Activated T-helper 1 cell treated with anti-CD3 and anti-CD28 coated beads, Interleukin-2, amount 50 U/mL, for 16 hours (primary cell): Measurements from ENCODE around the gene FLYWCH1.

Experiments
- DNase-seq, 2 donors: peaks; one replicate each; pipeline ENCODE4 v3.0.0-alpha.2; 2020; ENCODE audit warnings: low read depth in 1 of 2, low spot score in 1 of 2

FLYWCH1 gene

DNA sequence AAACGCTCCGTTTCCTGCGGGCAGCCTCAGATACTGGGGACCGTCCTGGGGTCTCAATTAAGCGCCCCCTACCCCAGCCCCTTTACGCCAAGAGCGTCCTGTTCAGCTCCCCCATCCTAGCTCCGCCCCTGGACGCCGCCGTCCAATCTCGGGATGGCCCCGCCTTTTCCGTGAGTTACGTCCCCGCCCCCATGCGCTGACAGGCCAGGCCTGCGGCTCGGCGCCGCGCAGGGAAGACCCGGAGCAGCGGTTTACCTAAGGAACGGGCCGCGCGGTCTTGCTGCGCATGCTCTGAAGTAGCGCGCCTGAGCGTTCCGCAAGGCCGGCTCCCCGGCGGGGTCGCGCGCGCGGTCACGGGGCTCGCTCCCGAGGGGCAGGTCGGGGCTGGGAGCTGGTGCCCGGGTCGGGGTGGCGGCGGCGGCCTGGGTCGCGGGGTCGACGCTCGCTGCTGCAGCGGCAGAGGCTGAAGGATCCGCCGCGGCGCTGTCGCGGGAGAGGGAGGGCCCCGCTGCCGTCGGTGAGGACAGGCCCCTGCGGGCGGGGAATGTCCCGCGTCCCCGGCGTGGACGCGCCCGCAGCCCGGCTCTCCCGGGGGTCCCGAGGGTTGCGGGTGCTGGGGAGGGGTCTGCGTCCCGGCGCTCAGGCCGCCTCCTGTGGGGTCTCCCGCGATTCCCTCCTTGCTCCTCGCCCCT lies at the start of gene FLYWCH1:
Gene FLYWCH1, plus strand, starts transcription at position 294 of the 692 bp plus-strand sequence. CDS start 17,755 bp downstream, outside the sequence.
- DNase-seq, result peak; percentile 97 to 99

DNA sequence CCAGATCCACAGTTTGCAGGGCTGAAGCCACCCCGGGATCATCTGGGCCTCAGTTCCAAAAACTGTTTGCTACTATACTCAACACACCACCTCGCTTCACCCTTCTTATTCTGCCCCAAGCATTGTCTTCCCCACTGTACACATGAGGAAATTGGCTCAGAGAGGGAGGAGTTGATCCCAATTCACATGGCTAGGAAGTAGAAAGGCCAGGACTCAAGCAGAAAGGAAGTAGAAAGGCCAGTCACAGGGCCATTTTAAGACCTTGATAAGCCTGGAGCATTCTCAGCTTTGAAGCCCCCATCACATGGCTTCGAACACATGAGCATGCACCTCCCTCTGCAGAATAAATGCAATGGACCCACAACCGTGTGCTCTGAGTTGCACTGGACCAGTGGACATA lies 46.1 kb upstream of the FLYWCH1 start:
- DNase-seq, result no peak

- DNase-seq, result no peak
Observed at GRCh38 chr16:2866431-2866830, 45.3 kb upstream of the FLYWCH1 start.

DNA sequence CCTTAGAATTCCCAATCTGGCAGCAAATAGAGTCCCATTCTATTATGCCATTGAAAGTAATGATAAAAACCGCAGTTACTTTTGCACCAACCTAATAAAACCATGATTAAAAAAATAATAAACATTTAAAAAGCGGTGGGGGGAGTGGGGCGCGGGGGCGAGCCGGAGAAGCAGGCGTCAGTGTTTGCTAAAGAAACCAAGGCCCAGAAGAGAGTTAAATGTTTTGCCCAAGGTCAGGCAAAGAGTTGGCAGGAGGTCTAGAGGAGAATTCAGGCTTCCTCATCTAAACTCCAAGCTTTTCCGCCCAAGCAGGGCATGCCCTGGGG lies 44.1 kb upstream of the FLYWCH1 start:
- DNase-seq, result no peak

GRCh38 chr16:2867987-2868789 lies 43.5 kb upstream of the FLYWCH1 start:
- peak; percentile 91 to 94 for DNase-seq

- DNase-seq, result no peak
Observed at GRCh38 chr16:2871926-2872325, 39.8 kb upstream of the FLYWCH1 start.

DNA sequence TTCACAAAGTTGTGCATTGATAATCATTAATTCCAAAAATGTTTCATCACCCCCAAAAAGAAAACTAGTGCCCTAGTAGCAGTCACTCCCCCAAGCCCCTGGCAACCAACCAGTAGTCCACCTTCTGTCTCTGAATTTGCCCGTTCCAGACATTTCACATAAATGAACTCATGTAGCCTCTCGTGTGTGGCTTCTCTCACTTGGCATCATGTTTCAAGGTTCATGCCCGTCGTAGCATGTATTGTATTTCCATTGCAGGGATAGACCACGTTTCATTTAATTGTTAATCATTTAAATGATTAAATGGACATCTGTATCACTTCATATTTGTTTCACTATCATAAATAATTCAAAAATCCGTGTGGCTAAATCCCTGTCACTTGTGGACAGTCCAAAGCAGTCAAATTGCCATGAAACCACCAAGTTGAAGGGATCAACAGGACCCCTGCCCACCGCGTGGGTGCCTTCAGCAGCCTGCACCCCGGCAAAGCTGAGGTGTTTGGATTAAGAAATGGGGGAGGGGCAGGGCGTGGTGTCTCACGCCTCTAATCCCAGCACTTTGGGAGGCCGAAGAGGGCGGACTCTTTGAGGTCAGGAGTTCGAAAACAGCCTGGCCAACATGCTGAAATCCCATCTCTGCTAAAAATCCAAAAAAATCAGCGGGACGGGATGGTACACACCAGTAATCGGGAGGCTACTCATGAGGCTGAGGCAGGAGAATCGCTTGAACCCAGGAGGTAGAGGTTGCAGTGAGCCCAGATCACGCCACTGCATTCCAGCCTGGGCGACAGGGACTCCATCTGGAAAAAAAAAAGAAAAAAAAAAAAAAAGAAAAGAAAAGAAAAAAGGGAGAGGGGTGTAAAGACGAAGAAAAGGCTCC lies 37.5 kb upstream of the FLYWCH1 start:
- DNase-seq, result no peak

DNA sequence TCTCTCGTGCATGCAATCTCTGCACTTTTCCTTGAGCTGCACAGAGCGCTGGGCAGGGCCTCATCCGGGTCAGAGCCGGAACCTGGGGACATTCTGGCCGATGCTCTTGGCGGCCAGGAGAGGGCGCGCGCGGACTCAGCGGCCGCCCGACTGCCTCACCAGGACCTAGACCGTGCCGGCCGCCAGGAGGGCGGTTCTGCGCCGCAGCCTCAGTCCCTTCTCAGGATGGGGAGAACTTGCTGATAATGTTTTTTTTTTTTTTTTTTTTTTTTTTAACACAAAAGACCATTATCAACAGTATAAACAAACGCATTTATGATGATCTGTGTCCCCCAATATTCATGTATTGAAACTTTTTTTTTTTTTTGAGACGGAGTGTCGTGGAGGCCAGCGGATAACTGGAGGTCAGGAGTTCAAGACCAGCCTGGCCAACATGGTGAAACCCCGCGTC lies 36.8 kb upstream of the FLYWCH1 start:
- peak; percentile 40 to 58 for DNase-seq

DNA sequence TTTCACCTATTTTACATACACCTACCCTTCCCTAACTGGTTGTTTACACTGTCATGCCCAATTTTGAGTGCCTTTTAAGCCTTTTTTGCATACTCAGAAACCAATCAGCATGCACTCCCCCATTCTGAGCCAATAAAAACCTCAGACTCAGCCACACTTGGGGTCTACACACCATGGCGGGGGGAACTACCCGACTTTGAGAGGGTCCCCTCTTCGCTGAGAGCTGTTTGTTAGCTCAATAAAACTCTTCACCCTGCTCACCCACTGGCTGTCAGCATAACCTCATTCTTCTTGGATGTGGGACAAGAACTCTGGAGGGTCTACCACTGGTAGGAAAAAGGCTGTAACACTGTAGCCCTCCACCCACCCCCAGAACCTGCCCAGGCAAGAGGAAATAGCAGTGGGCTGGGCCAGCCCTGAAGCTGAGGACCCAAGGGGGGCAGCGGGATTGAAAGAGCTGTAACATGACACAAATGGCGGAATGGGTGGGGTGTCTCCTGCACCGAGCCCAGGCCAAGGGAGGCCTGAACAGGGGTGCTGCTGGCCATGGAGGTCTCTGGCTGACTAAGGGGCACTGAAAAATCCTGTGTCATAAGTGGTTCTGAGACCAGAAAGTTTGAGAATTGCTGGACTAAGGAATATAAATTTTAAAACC lies 31.8 kb upstream of the FLYWCH1 start:
- DNase-seq, result no peak

DNA sequence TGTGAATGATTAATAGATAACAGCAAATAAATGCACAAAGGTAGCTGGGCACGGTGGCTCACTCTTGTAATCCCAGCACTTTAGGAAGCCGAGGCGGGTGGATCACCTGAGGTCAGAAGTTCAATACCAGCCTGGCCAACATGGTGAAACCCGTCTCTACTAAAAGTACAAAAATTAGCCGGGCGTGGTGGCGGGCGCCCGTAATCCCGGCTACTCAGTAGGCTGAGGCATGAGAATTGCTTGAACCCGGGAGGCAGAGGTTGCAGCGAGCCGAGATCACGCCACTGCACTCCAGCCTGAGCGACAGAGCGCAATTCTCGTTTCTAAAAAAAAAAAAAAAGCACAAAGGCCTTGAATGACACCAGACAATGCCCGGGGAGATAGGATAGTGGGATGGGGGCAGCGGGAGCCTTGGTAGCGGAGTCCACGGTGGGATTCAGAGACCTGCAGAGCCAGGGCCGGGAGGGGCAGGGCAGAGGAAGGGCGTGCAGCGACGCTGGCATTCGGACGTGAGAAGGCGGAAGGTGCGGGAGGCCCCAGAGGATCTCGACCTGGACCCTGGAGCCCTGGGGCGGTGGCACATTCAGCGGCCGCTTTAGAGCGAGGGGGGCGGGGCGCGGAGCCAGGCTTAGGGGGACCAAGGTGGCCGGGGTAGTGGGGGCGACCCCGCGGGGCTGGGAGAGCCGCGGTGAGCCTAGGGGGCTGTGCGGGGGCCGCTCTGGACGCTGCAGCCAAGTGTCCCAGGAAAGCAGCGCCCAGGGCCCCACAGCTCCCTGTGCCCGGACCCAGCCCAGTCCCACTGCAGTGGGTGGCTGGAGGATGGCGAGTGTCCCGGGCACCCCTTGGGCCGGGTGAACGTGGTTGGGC lies 29.7 kb upstream of the FLYWCH1 start:
- DNase-seq, result no peak

- peak; percentile 100 for DNase-seq
Observed at GRCh38 chr16:2882650-2883457, 28.9 kb upstream of the FLYWCH1 start, which contains the start of gene FLYWCH2. Gene FLYWCH2, plus strand, starts transcription at chr16:2883215. Its CDS starts 13,235 bp downstream, at chr16:2896450.

- DNase-seq, result peak in 1 of 2 donors; percentile 10
Observed at GRCh38 chr16:2883458-2883908, 28.2 kb upstream of the FLYWCH1 start.

GRCh38 chr16:2884041-2884451 lies 27.7 kb upstream of the FLYWCH1 start:
- no peak for DNase-seq

DNA sequence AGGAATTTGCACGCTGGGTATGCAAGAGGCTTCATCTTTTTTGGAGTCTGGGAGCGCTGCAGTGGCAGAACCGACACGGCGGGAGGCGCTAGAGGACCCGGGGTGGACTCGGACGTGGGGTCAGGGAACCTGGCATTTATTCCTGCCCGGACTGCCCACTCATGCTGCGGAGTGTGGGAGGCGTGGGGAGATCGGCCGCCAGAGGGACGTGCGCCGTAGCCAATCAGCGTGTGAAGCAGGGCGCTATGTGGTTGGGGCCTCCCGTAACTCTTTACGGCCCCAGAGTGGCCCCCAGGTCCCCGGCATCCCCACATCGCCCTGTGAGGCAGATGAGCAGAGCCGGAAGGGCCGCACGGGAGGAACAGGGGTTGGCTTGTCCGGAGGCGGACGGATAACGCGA lies 17.5 kb upstream of the FLYWCH1 start:
- DNase-seq, result no peak

DNA sequence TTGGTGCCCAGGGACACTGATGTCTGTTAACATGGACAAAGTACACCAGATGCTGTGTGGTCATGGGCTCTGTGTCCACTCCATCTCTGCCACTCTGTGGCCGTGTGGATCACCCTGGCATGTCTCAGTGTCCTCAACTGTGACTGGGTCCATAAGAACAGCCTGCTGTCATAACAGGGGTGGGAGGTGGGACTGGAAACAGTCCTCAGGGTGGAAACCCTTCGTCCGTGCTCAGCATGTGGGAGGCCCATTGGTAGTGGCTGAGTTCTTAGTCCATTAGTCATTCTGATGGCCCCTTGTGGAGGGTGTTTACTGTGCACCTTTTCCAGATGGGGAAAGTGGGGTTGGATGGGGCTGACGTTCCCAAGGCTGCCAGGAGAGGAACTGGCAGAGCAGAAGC lies 15.9 kb upstream of the FLYWCH1 start:
- no peak for DNase-seq

DNA sequence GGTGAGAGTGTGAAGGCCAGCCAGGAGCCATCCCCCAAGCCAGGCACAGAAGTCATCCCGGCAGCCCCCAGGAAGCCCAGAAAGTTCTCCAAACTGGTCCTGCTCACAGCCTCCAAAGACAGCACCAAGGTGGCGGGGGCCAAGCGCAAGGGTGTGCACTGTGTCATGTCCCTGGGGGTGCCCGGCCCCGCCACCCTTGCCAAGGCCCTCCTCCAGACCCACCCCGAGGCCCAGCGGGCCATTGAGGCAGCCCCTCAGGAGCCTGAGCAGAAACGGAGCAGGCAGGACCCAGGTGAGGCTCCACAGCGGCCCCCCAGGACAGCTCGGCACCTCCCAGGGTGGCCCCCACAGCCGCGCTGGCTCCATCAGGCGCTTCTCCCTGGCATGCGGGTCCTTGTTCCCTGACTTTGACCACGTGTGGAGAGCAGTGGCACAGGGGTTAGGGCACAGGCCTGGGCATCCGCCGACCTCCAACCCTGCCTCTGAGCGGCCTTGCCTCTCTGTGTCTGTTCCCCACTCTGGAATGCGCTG lies 15.2 kb upstream of the FLYWCH1 start:
- DNase-seq, result no peak

- DNase-seq, result no peak
Observed at GRCh38 chr16:2897110-2897509, 14.6 kb upstream of the FLYWCH1 start.

GRCh38 chr16:2898831-2899563 lies 12.7 kb upstream of the FLYWCH1 start:
- no peak for DNase-seq
